Activated CD4-positive, alpha-beta T cell treated with anti-CD3 and anti-CD28 coated beads, Interleukin-2, Interleukin-4, amounts not matched to agents 100 ng/mL and 50 ng/mL, durations not matched to agents 16 hours and 8 hours (primary cell): ENCODE measurements around the gene SEC22A.

Experiments used
- DNase-seq: peaks from one replicate; pipeline ENCODE4 v3.0.0-alpha.2; 2020; ENCODE audit warnings: low spot score

SEC22A gene

GRCh38 chr3:123310186-123310585 is 108.4 kb downstream of the SEC22A start:
- no peak for DNase-seq

DNA sequence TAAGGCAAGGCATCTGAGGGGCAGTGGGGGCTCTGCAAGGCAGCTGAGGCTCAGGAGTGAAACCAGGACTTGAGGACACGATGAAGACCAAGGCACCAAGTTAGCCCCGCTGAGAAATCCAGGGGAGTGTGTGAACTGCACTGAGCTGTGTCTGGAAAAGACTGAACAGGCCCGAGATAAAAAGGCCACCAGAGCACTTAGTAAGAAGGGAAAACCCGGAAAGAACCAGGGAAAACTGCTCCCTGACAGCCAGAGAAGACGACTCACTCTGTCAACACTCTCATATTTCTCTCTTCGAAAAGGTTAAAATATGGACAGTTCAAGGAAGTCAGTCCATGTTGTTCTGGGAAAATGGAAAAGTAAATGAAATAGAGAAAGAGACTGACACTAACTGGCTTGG is 109.0 kb downstream of the SEC22A start:
- no peak for DNase-seq

GRCh38 chr3:123311201-123311600 is 109.5 kb downstream of the SEC22A start:
- DNase-seq = no peak

- DNase-seq = no peak
Observed at GRCh38 chr3:123312331-123313265, 110.9 kb downstream of the SEC22A start.

GRCh38 chr3:123313889-123314288 is 112.1 kb downstream of the SEC22A start:
- DNase-seq = no peak

DNA sequence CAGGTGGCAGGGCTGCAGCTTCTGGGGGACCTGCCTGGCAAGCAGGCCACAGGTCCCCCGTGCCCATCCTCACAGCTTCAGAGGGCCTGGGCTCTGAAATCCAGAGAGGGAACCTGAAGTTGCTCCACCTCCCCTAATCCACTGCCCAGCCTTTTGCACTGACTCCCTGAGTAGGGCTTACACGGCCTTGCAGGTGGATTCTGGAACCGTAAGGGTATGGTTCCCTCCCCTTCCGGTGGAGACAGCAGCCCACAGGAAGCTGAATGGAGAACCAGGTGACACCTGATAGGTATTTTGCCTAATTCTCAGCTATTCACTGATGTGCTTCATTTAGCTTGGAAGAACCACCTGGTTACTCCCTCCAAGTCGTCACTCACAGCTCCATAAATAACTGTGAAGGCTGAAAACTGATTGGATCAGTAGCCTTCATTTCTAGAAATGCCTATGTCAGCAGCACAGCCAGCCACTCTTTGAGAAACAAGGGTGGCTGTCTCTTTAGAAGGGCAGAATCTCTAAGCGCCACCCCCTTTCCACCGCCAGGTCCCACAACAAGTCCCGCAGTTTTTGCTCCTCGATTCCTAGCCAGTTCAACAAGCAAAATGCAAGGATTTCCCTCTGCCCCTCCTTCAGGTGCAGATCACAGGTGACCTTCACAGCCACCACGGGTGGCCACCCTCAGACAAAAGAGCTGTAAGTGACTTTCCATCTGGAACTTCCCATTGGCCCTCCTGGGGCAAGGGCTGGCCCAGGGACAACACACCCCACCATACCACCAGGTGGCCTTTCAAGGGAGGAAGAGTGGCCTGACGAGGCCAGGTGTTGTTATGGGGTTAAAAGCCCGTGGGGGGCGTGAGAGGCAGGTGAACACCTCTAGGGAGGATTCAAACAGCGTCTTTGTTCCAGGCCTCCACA is 112.9 kb downstream of the SEC22A start:
- DNase-seq = no peak

DNA sequence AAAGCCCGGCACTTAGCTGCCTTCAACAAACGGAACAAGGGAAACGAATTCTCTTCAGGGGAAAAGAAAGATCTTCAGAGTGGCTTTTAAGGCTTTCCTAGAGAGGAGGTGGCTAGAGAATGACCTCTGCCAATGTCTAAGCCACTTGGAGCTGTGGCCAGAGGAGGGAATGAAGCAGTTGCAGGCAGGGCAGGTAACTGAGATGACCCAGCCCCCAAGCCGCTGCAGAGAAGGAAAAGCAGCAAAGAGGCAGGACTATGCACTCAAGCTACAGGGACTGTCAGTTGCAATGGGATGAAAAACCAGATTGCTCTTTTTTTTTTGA is 113.5 kb downstream of the SEC22A start:
- DNase-seq = no peak

DNA sequence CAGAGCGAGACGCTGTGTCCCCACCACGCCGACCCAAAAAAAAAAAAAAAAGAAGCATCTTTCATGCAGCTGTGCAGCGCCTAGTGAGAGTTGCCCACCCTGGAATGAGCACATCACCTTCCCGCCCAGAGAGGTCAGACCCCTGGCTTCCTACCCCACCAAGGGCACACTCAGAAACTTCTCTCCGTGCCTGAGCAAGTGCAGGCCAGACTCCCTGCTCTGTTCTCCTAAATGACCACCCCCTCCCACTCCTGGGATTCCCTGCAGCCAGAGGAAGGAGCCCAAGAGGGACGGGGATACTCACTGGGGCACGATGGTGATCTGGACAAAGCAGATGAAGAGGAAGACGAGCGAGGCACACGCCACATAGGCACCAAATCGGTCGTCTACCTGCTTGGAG is 116.0 kb downstream of the SEC22A start:
- no peak for DNase-seq

DNA sequence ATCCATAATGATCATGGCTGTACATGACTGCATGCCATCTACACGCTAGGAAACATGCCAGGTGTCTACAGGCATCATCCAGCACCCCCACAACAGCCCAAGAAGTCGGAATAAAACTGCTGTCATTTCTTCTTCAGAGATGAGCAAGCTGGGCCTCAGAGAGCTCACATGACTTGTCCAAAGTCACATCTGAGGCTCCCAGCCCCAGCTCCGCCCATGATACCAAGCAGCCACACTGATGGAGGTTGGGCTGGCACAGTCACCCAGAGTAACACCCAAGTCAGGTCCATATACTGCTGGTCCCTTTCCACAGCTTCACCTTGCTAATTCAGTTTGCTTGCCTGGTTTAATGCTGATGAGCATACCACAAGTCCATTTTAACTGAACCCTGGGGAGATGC is 116.6 kb downstream of the SEC22A start:
- peak; percentile 11 for DNase-seq

GRCh38 chr3:123319760-123320159 is 118.0 kb downstream of the SEC22A start:
- no peak for DNase-seq

GRCh38 chr3:123320221-123320620 is 118.5 kb downstream of the SEC22A start:
- no peak for DNase-seq

DNA sequence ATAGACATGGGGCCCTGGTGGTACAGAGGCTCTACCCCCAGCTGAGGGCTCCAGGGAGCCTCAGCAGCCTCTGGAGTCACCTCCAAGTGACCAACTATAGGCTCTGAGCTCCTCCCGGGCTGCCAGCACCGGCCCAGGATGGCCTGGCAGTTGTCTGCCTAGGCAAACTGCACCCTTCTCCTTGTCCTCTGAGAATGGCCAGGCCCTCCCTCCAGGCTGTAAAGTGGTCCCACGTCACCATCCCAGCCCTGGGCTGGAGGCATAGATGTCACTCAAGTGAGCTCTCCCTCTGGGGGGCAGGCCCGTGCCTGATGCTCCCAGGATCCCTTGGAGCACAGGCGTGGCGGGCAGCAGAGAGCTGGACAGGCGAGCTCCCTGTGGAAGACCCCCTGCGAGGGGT is 120.1 kb downstream of the SEC22A start:
- no peak for DNase-seq

- no peak for DNase-seq
Observed at GRCh38 chr3:123322866-123323265, 121.1 kb downstream of the SEC22A start.
